ENCODE results near the gene FAM83E. TPM values are rescaled to one million over a fixed set of nuclear protein-coding genes. Genes with fewer than 3 reads are reported as not detected.

The FAM83E gene
- polyA plus RNA-seq, 1 experiment, result 0.16 TPM

GRCh38 chr19:48630296-48631063, 15.6 kb upstream of the FAM83E start:
- DNase-seq (ENCODE audit: low read depth), result no peak
- CTCF ChIA-PET, result interaction anchor here (1.4 kb wide), 1 partner anchor 15 kb away, joined by 3 read pairs; the partner anchor contains the start of gene CA11
- Histone ChIP-seq H3K27me3 (ENCODE audit: control insufficient read depth, insufficient read depth, low read length) (no peaks in the 10 kb centered on the region), H3K4me3 (ENCODE audit: low read depth, low read length) (no peak overlapping the region), H3K36me3 (ENCODE audit: control insufficient read depth, insufficient read depth, low read length) (peaks cover 6% of the 10 kb centered on the region; the same call in 1 of the 2 replicates)
- POLR2A ChIA-PET, result no interaction called here
- no peak for TF ChIP-seq CTCF (IDR thresholded peaks at IDR 0.05; ENCODE audit: insufficient read depth, low read depth, low read length)

- Histone ChIP-seq H3K27me3 (ENCODE audit: control insufficient read depth, insufficient read depth, low read length) (no peaks in the 10 kb centered on the region), H3K4me3 (ENCODE audit: low read depth, low read length) (no peak overlapping the region), H3K36me3 (ENCODE audit: control insufficient read depth, insufficient read depth, low read length) (peaks cover 6% of the 10 kb centered on the region)
- CTCF ChIA-PET, result no interaction called here
- no peak for TF ChIP-seq CTCF (IDR thresholded peaks at IDR 0.05; ENCODE audit: insufficient read depth, low read depth, low read length)
- POLR2A ChIA-PET, result no interaction called here
- DNase-seq (ENCODE audit: low read depth), result no peak
Observed at GRCh38 chr19:48629599-48630295, 14.9 kb upstream of the FAM83E start.

- CTCF ChIA-PET, result no interaction called here
- TF ChIP-seq CTCF (IDR thresholded peaks at IDR 0.05; ENCODE audit: insufficient read depth, low read depth, low read length), result no peak
Observed at GRCh38 chr19:48629297-48629598, 14.4 kb upstream of the FAM83E start.

GRCh38 chr19:48628486-48629296, 13.8 kb upstream of the FAM83E start:
- POLR2A ChIA-PET, result no interaction called here
- Histone ChIP-seq H3K27me3 (ENCODE audit: control insufficient read depth, insufficient read depth, low read length) (no peaks in the 10 kb centered on the region), H3K36me3 (ENCODE audit: control insufficient read depth, insufficient read depth, low read length) (peaks cover 6% of the 10 kb centered on the region), H3K4me3 (ENCODE audit: low read depth, low read length) (no peak overlapping the region)
- no peak for DNase-seq (ENCODE audit: low read depth)
- no peak for TF ChIP-seq CTCF (IDR thresholded peaks at IDR 0.05; ENCODE audit: insufficient read depth, low read depth, low read length)
- CTCF ChIA-PET, result interaction anchor here (0.6 kb wide), 1 partner anchor 15 kb away, joined by 3 read pairs; no protein-coding TSS in a partner anchor

More at GRCh38 chr19:48629297-48629598, 14.4 kb upstream of the FAM83E start:
- Histone ChIP-seq H3K27me3 (ENCODE audit: control insufficient read depth, insufficient read depth, low read length) (no peaks in the 10 kb centered on the region), H3K36me3 (ENCODE audit: control insufficient read depth, insufficient read depth, low read length) (peaks cover 6% of the 10 kb centered on the region), H3K4me3 (ENCODE audit: low read depth, low read length) (no peak overlapping the region)
- POLR2A ChIA-PET, result no interaction called here
- no peak for DNase-seq (ENCODE audit: low read depth)

GRCh38 chr19:48627865-48628314, 13.0 kb upstream of the FAM83E start:
- CTCF ChIA-PET, result interaction anchor here (0.6 to 1.1 kb wide), 3 partner anchors 9 to 46 kb away, joined by 3 read pairs; partner anchors contain the start of gene DBP
- POLR2A ChIA-PET, result no interaction called here
- peaks cover 6% of the 10 kb centered on the region for H3K36me3 ChIP-seq (ENCODE audit: control insufficient read depth, insufficient read depth, low read length)
- no peak for DNase-seq (ENCODE audit: low read depth)
- H3K4me3 ChIP-seq (ENCODE audit: low read depth, low read length), result no peak overlapping the region
- TF ChIP-seq CTCF (IDR thresholded peaks at IDR 0.05; ENCODE audit: insufficient read depth, low read depth, low read length), result no peak
- H3K27me3 ChIP-seq (ENCODE audit: control insufficient read depth, insufficient read depth, low read length), result no peaks in the 10 kb centered on the region

Data from BJ (cell line).